ENCODE measurements around the gene DST. TPM values are rescaled to one million over a fixed set of nuclear protein-coding genes. Genes with fewer than 3 reads are reported as not detected.
A peak's percentile ranks its signal among the peaks of the same experiment; 100 is the strongest.

Gene DST
- total RNA-seq, 1 experiment from 2014 or later, result 71.8 TPM

GRCh38 chr6:56605435-56605834 lies 37.3 kb downstream of the DST start:
- TF ChIP-seq CTCF (conservative IDR thresholded peaks at IDR 0.05; ENCODE audit: low read depth, low read length) (no peak), EZH2 (IDR thresholded peaks at IDR 0.05; ENCODE audit: borderline replicate concordance, low read depth, low read length, poor library complexity, severe bottlenecking) (no peak)
- no TSS peak for BruUV-seq (replicated peaks)
- peak; percentile 7 for DNase-seq (ENCODE audit: low spot score)
- Histone ChIP-seq H3K4me1 (ENCODE audit: insufficient read depth, low read length, poor library complexity, severe bottlenecking) (no peaks in the 10 kb centered on the region), H3K27ac (ENCODE audit: low read depth, low read length, poor library complexity, severe bottlenecking) (no peak overlapping the region), H3K36me3 (ENCODE audit: insufficient read depth, low read length, poor library complexity, severe bottlenecking) (no peaks in the 10 kb centered on the region), H3K9me3 (ENCODE audit: low read depth, low read length, poor library complexity, severe bottlenecking) (no peaks in the 10 kb centered on the region), H3K4me3 (ENCODE audit: low read depth, low read length, poor library complexity, severe bottlenecking) (no peak overlapping the region), H3K27me3 (replicated peaks; ENCODE audit: insufficient read depth, low read depth, low read length, poor library complexity) (no peaks in the 10 kb centered on the region)
- intact Hi-C loops (cut with micrococcal nuclease; ENCODE audit: unreplicated experiment), result no loop called here
- ChIA-PET CTCF (no interaction called here), POLR2A (ENCODE audit: low non-redundant PET) (no interaction called here)

GRCh38 chr6:56604186-56604585 lies 38.5 kb downstream of the DST start:
- POLR2A ChIA-PET (ENCODE audit: low non-redundant PET), result no interaction called here
- no peak overlapping the region for H3K27ac ChIP-seq (ENCODE audit: low read depth, low read length, poor library complexity, severe bottlenecking)
- no peak for TF ChIP-seq EZH2 (IDR thresholded peaks at IDR 0.05; ENCODE audit: borderline replicate concordance, low read depth, low read length, poor library complexity, severe bottlenecking)
- TF ChIP-seq CTCF (conservative IDR thresholded peaks at IDR 0.05; ENCODE audit: low read depth, low read length), result no peak
- no peak for DNase-seq (ENCODE audit: low spot score)
- BruUV-seq (replicated peaks), result no TSS peak
- no peaks in the 10 kb centered on the region for H3K9me3 ChIP-seq (ENCODE audit: low read depth, low read length, poor library complexity, severe bottlenecking)
- no peaks in the 10 kb centered on the region for H3K4me1 ChIP-seq (ENCODE audit: insufficient read depth, low read length, poor library complexity, severe bottlenecking)
- intact Hi-C loops (cut with micrococcal nuclease; ENCODE audit: unreplicated experiment), result no loop called here
- H3K27me3 ChIP-seq (replicated peaks; ENCODE audit: insufficient read depth, low read depth, low read length, poor library complexity), result no peaks in the 10 kb centered on the region
- H3K36me3 ChIP-seq (ENCODE audit: insufficient read depth, low read length, poor library complexity, severe bottlenecking), result no peaks in the 10 kb centered on the region
- H3K4me3 ChIP-seq (ENCODE audit: low read depth, low read length, poor library complexity, severe bottlenecking), result no peak overlapping the region
- CTCF ChIA-PET, result no interaction called here

GRCh38 chr6:56601390-56601789 lies 41.3 kb downstream of the DST start:
- no peak for TF ChIP-seq EZH2 (IDR thresholded peaks at IDR 0.05; ENCODE audit: borderline replicate concordance, low read depth, low read length, poor library complexity, severe bottlenecking)
- no peak for TF ChIP-seq CTCF (conservative IDR thresholded peaks at IDR 0.05; ENCODE audit: low read depth, low read length)
- ChIA-PET POLR2A (ENCODE audit: low non-redundant PET) (no interaction called here), CTCF (no interaction called here)
- no TSS peak for BruUV-seq (replicated peaks)
- Histone ChIP-seq H3K27ac (ENCODE audit: low read depth, low read length, poor library complexity, severe bottlenecking) (no peak overlapping the region), H3K9me3 (ENCODE audit: low read depth, low read length, poor library complexity, severe bottlenecking) (no peaks in the 10 kb centered on the region), H3K4me1 (ENCODE audit: insufficient read depth, low read length, poor library complexity, severe bottlenecking) (no peaks in the 10 kb centered on the region), H3K36me3 (ENCODE audit: insufficient read depth, low read length, poor library complexity, severe bottlenecking) (no peaks in the 10 kb centered on the region), H3K27me3 (replicated peaks; ENCODE audit: insufficient read depth, low read depth, low read length, poor library complexity) (no peaks in the 10 kb centered on the region), H3K4me3 (ENCODE audit: low read depth, low read length, poor library complexity, severe bottlenecking) (no peak overlapping the region)
- no peak for DNase-seq (ENCODE audit: low spot score)
- intact Hi-C loops (cut with micrococcal nuclease; ENCODE audit: unreplicated experiment), result no loop called here
